C4-2B (cell line): ENCODE results near the gene ACBD4.

Source experiments
- H3K27ac ChIP-seq: fragments of 450-650 bp; 2 replicates; pipeline ENCODE4 v1.5.1; 2017
- CTCF ChIP-seq: fragments of 450-650 bp; conservative IDR thresholded peaks from 2 replicates; pipeline ENCODE4 v1.5.1; 2017; ENCODE audit warnings: mild to moderate bottlenecking
- ZFX ChIP-seq: fragments of 450-650 bp; IDR thresholded peaks from 2 replicates; pipeline ENCODE4 v1.6.1; 2017

The ACBD4 gene

GRCh38 chr17:45138911-45139532 is 3.5 kb downstream of the ACBD4 start:
- TF ChIP-seq ZFX (no peak), CTCF (no peak)
- no peak overlapping the region for H3K27ac ChIP-seq

- no peak overlapping the region for H3K27ac ChIP-seq
- TF ChIP-seq CTCF (no peak), ZFX (no peak)
Observed at GRCh38 chr17:45139533-45139920, 4.0 kb downstream of the ACBD4 start.

- TF ChIP-seq ZFX (no peak), CTCF (no peak)
- H3K27ac ChIP-seq = no peak overlapping the region
Observed at GRCh38 chr17:45143094-45143670, 7.7 kb downstream of the ACBD4 start.

- no peak overlapping the region for H3K27ac ChIP-seq
- TF ChIP-seq CTCF (no peak), ZFX (no peak)
Observed at GRCh38 chr17:45143767-45144198, 8.3 kb downstream of the ACBD4 start.

GRCh38 chr17:45144199-45145034 is 8.9 kb downstream of the ACBD4 start:
- H3K27ac ChIP-seq = no peak overlapping the region
- TF ChIP-seq ZFX (no peak), CTCF (no peak)

- no peak overlapping the region for H3K27ac ChIP-seq
- no peak for TF ChIP-seq ZFX
- no peak for TF ChIP-seq CTCF
Observed at GRCh38 chr17:45145035-45145389, 9.5 kb downstream of the ACBD4 start.

- no peak for TF ChIP-seq CTCF
- TF ChIP-seq ZFX = no peak
- H3K27ac ChIP-seq = peak overlapping the region; percentile 94
Observed at GRCh38 chr17:45146166-45146565, 10.7 kb downstream of the ACBD4 start.
